Measurements from ENCODE around the gene ARHGEF28. TPM values are rescaled to one million over a fixed set of nuclear protein-coding genes. Genes with fewer than 3 reads are reported as not detected.

ARHGEF28 gene
- total RNA-seq, 2 experiments from 2014 or later = not detected

- ChIA-PET POLR2A (no interaction called here), CTCF (no interaction called here)
Measured at GRCh38 chr5:73764586-73764985, 138.6 kb downstream of the ARHGEF28 start.

- POLR2A ChIA-PET = no interaction called here
Measured at GRCh38 chr5:73764996-73765395, 139.0 kb downstream of the ARHGEF28 start.

GRCh38 chr5:73766902-73767301 is 140.9 kb downstream of the ARHGEF28 start:
- ChIA-PET CTCF (no interaction called here), POLR2A (no interaction called here)

More at GRCh38 chr5:73764996-73765395, 139.0 kb downstream of the ARHGEF28 start:
- CTCF ChIA-PET = no interaction called here

- CTCF ChIA-PET = no interaction called here
- POLR2A ChIA-PET = no interaction called here
Measured at GRCh38 chr5:73770172-73771025, 144.4 kb downstream of the ARHGEF28 start.

DNA sequence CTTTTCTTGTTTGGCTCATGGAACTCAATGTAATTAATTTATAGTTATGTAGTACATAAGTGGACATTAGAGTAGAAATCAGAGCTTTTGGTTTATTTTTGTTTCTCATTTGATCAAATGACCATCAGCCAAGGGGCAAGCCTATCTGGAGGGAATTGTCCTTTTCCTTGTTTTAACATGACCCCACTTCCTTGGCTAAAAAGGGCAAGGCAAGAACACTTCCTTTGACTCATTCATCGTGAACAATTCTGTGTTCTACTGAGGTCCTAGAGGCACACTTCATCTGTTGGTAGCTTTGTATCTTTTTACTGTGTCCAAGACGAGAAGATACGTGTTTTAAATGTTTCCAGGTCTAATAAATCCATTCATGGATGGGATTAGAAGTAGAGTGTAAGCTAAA is 148.9 kb downstream of the ARHGEF28 start:
- ChIA-PET POLR2A (no interaction called here), CTCF (no interaction called here)

DNA sequence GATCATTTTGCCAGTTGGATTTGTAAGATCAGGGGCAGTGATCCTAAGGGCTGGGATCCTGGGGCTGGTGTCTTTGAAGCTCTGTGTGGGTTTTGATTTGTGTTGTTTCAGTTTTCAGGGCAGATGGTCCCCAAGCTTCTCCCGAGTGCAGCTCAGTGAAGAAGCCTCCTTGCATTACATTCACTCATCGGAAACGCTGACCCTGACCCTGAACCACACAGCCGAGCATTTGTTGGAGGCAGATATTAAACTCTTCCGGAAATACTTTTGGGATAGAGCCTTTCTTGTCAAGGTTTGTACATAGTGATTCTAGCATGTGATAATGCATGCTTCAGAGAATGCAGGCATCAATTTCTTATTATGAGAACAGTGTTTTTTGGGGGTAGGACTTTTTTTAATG is 150.4 kb downstream of the ARHGEF28 start:
- ChIA-PET CTCF (no interaction called here), POLR2A (no interaction called here)

DNA sequence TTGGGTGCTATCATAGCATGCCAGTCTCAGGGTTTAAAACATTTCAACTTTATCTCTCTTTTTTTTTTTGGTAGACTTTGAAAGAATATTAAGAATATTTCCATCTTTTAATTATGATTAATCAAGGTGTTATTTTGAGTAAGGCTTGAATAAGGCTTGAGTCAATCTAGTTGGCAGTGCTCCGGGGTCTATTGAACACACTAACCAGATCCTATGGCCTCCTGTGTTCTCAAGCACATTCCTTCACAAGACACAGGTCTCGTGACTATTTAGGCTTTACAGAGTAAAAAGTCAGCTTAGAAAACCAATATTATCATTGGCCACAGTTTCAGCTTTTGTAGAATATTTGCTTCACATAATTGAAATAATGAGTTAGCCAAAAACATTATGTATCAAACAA is 151.2 kb downstream of the ARHGEF28 start:
- CTCF ChIA-PET = no interaction called here
- POLR2A ChIA-PET = no interaction called here

GRCh38 chr5:73780302-73781080 is 154.5 kb downstream of the ARHGEF28 start:
- POLR2A ChIA-PET = no interaction called here

GRCh38 chr5:73781107-73781768 is 155.2 kb downstream of the ARHGEF28 start:
- CTCF ChIA-PET = interaction anchor here (1.2 kb wide), 1 partner anchor 190 kb away, joined by 5 read pairs; no protein-coding TSS in a partner anchor
- POLR2A ChIA-PET = no interaction called here

More at GRCh38 chr5:73780302-73781080, 154.5 kb downstream of the ARHGEF28 start:
- CTCF ChIA-PET = interaction anchor here (1.2 kb wide), 1 partner anchor 189 kb away, joined by 5 read pairs; no protein-coding TSS in a partner anchor

DNA sequence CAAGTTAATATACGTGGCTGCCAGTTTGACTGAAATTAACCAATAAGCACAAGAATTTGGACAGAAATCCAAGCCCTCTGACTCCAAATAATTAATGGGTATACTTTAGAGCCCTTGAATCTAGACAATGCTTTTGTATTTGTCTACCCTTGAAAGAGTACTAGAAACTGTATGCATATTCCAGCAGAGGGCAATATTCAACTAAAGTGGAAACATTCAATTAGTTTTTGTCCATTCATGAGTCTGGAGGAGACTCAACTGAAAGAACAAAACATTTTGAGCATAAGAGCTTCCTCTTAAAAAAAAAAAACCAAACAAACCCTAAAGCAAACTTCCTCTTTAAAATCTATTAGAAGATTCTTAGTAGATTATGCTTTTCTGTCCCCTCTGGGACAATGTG is 157.8 kb downstream of the ARHGEF28 start:
- POLR2A ChIA-PET = no interaction called here
- CTCF ChIA-PET = no interaction called here

- POLR2A ChIA-PET = no interaction called here
- CTCF ChIA-PET = no interaction called here
Measured at GRCh38 chr5:73786043-73786831, 160.2 kb downstream of the ARHGEF28 start.

GRCh38 chr5:73789851-73790281 is 163.9 kb downstream of the ARHGEF28 start:
- CTCF ChIA-PET = interaction anchor here (1.4 kb wide), 1 partner anchor 198 kb away, joined by 8 read pairs; no protein-coding TSS in a partner anchor

DNA sequence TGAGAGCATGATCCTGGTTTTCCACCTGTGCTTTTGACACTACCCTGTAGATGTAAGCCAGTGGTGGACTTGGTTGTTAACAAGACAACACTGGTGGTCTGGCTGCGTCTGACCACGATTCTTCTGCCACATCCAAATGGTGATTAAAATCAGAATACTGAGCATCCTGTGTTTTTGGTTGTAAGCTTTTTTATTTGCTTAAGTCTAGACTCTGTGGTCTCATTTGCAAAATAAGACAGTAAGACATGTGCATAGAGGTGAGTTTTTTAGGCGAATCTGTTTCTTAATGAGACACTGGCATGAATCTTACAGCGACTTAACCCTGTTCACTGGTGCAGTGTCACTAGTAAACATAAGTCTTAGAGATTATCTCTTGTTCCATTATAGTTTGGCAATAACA is 165.4 kb downstream of the ARHGEF28 start:
- CTCF ChIA-PET = interaction anchor here (3.2 kb wide), 1 partner anchor 201 kb away, joined by 28 read pairs; no protein-coding TSS in a partner anchor

More at GRCh38 chr5:73789851-73790281, 163.9 kb downstream of the ARHGEF28 start:
- POLR2A ChIA-PET = no interaction called here

GRCh38 chr5:73792687-73793320 is 166.8 kb downstream of the ARHGEF28 start:
- POLR2A ChIA-PET = no interaction called here
- CTCF ChIA-PET = interaction anchor here (1.0 to 3.2 kb wide), 3 partner anchors 202 to 208 kb away, joined by 3 to 28 read pairs (median 5); no protein-coding TSS in a partner anchor

More for the DNA sequence above, 165.4 kb downstream of the ARHGEF28 start:
- POLR2A ChIA-PET = no interaction called here

DNA sequence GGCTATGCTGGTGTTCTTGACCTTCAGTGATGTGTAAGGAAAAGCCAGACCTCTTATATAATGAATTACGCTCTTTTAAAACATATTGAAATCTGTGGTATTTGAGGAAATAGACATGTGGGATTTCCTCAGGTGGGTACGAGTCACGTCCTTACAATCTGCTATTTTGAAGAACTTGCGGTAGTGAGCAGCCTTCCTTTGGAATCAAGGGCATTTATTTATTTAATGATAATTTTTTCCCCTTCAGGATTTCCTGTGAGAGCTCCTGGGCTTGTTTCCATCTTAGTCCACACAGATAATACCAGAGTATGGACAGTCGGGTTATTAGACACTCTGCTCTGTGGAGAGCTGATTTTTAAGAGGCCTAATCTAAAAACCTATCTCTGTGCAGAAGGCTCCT is 167.9 kb downstream of the ARHGEF28 start:
- CTCF ChIA-PET = interaction anchor here (0.7 to 3.2 kb wide), 5 partner anchors 147 to 209 kb away, joined by 3 to 28 read pairs (median 3); no protein-coding TSS in a partner anchor
- POLR2A ChIA-PET = no interaction called here

DNA sequence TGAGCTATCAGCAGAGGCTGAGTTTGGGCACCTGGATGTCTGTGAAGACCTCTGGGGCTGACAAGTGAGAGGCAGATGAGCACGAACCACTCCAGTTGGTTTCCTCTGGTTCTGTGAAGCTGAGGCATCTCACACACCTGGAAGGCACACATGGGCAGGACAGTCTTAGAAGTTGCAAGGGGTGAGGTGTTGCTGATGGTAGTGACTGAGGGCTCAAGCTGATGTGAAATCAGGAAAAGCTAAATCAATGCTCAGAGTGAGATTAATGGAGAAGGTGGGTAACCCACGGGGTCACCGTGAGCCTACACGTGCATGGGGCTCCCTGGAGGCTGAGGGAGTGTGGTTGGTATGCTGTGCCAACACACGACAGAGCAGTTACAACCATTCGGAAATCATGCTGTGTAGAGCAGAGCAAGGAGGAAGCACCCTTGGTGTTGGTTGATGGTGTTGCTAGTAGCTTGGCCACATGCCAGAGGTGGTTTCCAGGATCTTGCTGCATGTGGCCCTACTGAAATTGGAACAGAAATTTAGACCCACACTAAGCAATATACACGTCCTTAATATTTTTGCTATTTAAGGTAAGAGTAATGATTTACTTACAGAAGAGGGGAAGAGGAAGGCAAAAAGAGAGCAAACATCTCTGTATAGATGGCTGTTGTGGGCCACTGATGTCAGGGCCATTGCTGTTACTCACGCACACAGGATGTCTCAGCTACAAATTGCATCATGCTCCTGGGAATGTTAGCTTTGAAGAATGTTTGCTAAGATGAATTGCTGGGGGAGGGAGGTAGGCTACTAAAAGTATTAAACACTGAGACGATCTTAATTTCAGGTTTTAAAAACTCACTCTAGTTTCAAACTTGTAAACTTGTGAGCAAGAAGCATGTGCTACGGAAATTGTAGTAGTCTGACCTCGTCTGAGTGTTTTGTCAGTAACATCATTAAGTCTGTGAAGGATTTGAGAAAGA is 170.5 kb downstream of the ARHGEF28 start:
- ChIA-PET CTCF (interaction anchor here (0.9 to 2.1 kb wide), 2 partner anchors 199 to 206 kb away, joined by 3 to 9 read pairs; no protein-coding TSS in a partner anchor), POLR2A (no interaction called here)

GRCh38 chr5:73797132-73797510 is 171.1 kb downstream of the ARHGEF28 start:
- ChIA-PET CTCF (no interaction called here), POLR2A (no interaction called here)
